ENCODE results near the gene NAV2. TPM values are rescaled to one million over a fixed set of nuclear protein-coding genes. Genes with fewer than 3 reads are reported as not detected.

The NAV2 gene
- total RNA-seq, 1 experiment from 2014 or later: 2.1 TPM

DNA sequence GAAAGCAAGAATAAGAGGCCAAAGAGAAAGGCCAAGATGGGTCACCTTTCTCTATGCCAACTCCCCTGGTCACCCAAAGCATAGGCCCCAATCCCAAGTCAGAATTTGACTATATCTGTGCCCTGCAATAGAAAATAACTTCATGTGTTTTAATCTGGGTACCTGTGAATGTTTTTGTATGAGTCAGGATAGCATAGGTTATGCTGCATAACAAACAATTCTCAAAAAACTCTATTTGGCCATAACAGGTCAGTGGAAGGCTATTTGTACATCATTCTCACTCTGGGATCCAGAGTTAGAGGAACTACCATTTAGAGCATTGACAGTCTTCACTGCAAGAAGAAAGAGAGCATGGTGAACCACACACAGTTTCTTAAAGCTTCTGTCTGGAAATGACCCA is 280.4 kb downstream of the NAV2 start:
- RAD21 ChIA-PET (ENCODE audit: low non-redundant PET in 1 of 2, low total read pairs in 2 of 2, uncharacterized antibody in 2 of 2, unreplicated experiment in 2 of 2): no interaction called here
- Histone ChIP-seq H3K9me2 (ENCODE audit: insufficient read depth) (no peaks in the 10 kb centered on the region), H3K79me2 (ENCODE audit: insufficient read depth, low read length) (no peaks in the 10 kb centered on the region), H3K9ac (ENCODE audit: low read length) (no peak overlapping the region), H2AFZ (ENCODE audit: low read depth, low read length, poor library complexity, severe bottlenecking) (no peak overlapping the region), H3K27ac (ENCODE audit: low read depth, low read length) (no peak overlapping the region), H3K4me1 (ENCODE audit: control insufficient read depth in 1 of 2, insufficient read depth in 2 of 2, low read length in 2 of 2) (peaks cover 0 to 13% of the 10 kb centered on the region in 2 experiments; a peak in 1 of 4 replicates), H3K4me2 (ENCODE audit: low read length) (no peak overlapping the region), H3K9me3 (ENCODE audit: control insufficient read depth in 1 of 2, insufficient read depth in 1 of 2, low read depth in 1 of 2, low read length in 2 of 2) (no peaks in the 10 kb centered on the region), H4K20me1 (ENCODE audit: insufficient read depth) (no peaks in the 10 kb centered on the region), H3K36me3 (ENCODE audit: control insufficient read depth in 1 of 2, insufficient read depth in 2 of 2, low read length in 2 of 2) (no peaks in the 10 kb centered on the region), H3K27me3 (ENCODE audit: insufficient read depth, low read length) (no peaks in the 10 kb centered on the region), H3K4me3 (replicated peaks in 1 of 2; ENCODE audit: low read depth in 1 of 2, low read length in 2 of 2) (no peak overlapping the region)
- BruUV-seq (replicated peaks): no TSS peak
- CTCF ChIA-PET: no interaction called here
- DNase-seq (ENCODE audit: low read depth, low spot score): no peak
- no peak for TF ChIP-seq EGR1 (IDR thresholded peaks at IDR 0.05; ENCODE audit: low read depth)
- no peak for TF ChIP-seq JUND (IDR thresholded peaks at IDR 0.05)
- TF ChIP-seq SRF (IDR thresholded peaks at IDR 0.05; ENCODE audit: low read depth): no peak
- no peak for TF ChIP-seq TCF7L2 (IDR thresholded peaks at IDR 0.05; ENCODE audit: borderline replicate concordance, extremely low read depth, insufficient read depth, insufficient read length)
- no peak for TF ChIP-seq EZH2phosphoT487 (IDR thresholded peaks at IDR 0.05; ENCODE audit: borderline replicate concordance)
- TF ChIP-seq, protein P1, sequence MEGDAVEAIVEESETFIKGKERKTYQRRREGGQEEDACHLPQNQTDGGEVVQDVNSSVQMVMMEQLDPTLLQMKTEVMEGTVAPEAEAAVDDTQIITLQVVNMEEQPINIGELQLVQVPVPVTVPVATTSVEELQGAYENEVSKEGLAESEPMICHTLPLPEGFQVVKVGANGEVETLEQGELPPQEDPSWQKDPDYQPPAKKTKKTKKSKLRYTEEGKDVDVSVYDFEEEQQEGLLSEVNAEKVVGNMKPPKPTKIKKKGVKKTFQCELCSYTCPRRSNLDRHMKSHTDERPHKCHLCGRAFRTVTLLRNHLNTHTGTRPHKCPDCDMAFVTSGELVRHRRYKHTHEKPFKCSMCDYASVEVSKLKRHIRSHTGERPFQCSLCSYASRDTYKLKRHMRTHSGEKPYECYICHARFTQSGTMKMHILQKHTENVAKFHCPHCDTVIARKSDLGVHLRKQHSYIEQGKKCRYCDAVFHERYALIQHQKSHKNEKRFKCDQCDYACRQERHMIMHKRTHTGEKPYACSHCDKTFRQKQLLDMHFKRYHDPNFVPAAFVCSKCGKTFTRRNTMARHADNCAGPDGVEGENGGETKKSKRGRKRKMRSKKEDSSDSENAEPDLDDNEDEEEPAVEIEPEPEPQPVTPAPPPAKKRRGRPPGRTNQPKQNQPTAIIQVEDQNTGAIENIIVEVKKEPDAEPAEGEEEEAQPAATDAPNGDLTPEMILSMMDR (IDR thresholded peaks at IDR 0.05 in 2 of 3, conservative IDR thresholded peaks at IDR 0.05 in 1 of 3; ENCODE audit: borderline replicate concordance in 1 of 3, insufficient read depth in 1 of 3, low read depth in 2 of 3, low read length in 2 of 3): no peak
- no peak for TF ChIP-seq REST (IDR thresholded peaks at IDR 0.05; ENCODE audit: low read depth)
- TF ChIP-seq CEBPB (IDR thresholded peaks at IDR 0.05; ENCODE audit: low read depth): no peak
- TF ChIP-seq RAD21 (IDR thresholded peaks at IDR 0.05; ENCODE audit: low read depth): no peak
- POLR2A ChIA-PET: no interaction called here
- intact Hi-C loops (cut with micrococcal nuclease): no loop called here
- no peak for ATAC-seq

Measured in HCT116 (cell line).